Activated T-cell treated with anti-CD3 and anti-CD28 coated beads, Interleukin-2, amount 50 U/mL, for 4 hours (primary cell): ENCODE results near the gene JAML. TPM values are rescaled to one million over a fixed set of nuclear protein-coding genes. Genes with fewer than 3 reads are reported as not detected.

Experiments used
- ATAC-seq, 2 donors: fragments of 200-7000 bp; cut with Tn5 transposase; one replicate each; pipeline ENCODE4 v1.10.0; 2021
- DNase-seq: peaks from one replicate; pipeline ENCODE4 v3.0.0-alpha.2; 2020
- H3K27me3 Mint-ChIP-seq: one replicate; pipeline ENCODE4 v1.8.0; 2021; ENCODE audit warnings: low read depth, mixed read lengths
- H3K36me3 Mint-ChIP-seq: one replicate; pipeline ENCODE4 v1.8.0; 2022; ENCODE audit warnings: mixed read lengths; ENCODE audit not compliant: insufficient read depth
- H3K4me1 Mint-ChIP-seq: one replicate; pipeline ENCODE4 v1.8.0; 2021; ENCODE audit warnings: low read depth, mixed read lengths
- H3K4me3 Mint-ChIP-seq: one replicate; pipeline ENCODE4 v1.8.0; 2021; ENCODE audit warnings: mild to moderate bottlenecking, moderate library complexity, mixed read lengths
- H3K9me3 Mint-ChIP-seq: one replicate; pipeline ENCODE4 v1.8.0; 2021; ENCODE audit warnings: mixed read lengths
- total RNA-seq, 3 donors: library from RNA; stranded (reverse); gene quantifications; one replicate each; pipeline ENCODE4 v1.2.1, GENCODE V29; 2021

JAML gene
- total RNA-seq, 3 donors from 2014 or later: 135 to 153 (median 137) TPM

DNA sequence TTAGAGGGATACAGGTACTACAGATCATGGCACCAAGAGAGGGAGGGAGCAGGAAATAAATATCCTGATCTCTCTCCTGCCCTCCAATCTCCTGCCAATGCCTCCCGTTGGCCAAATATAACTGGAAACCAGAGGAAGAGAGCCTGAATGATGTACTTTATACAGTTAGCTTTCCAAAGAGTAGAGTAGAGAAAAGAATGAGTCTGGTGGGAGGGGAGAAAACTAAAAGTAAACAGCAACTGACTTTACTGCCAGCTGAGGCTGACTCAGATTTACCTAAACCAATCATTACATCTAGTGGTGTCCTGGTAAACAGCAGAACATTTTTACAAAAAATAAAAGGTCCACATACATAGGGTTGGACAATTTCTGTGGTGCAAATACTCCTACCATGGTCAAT lies 22.2 kb upstream of the JAML start:
- no peaks in the 10 kb centered on the region for H3K9me3 Mint-ChIP-seq
- H3K4me1 Mint-ChIP-seq: peaks cover 79% of the 10 kb centered on the region
- no peak overlapping the region for H3K4me3 Mint-ChIP-seq
- ATAC-seq (peak; percentile 63 to 68), DNase-seq (no peak)
- H3K27me3 Mint-ChIP-seq: no peaks in the 10 kb centered on the region
- H3K36me3 Mint-ChIP-seq: peaks cover 19% of the 10 kb centered on the region

- peaks cover 86% of the 10 kb centered on the region for H3K4me1 Mint-ChIP-seq
- H3K9me3 Mint-ChIP-seq: no peaks in the 10 kb centered on the region
- peak overlapping the region; percentile 3 for H3K4me3 Mint-ChIP-seq
- H3K27me3 Mint-ChIP-seq: no peaks in the 10 kb centered on the region
- H3K36me3 Mint-ChIP-seq: peaks cover 20% of the 10 kb centered on the region
- DNase-seq (no peak), ATAC-seq (peak in 1 of 2 donors; percentile 19)
Observed at GRCh38 chr11:118245936-118246562, 21.2 kb upstream of the JAML start.

DNA sequence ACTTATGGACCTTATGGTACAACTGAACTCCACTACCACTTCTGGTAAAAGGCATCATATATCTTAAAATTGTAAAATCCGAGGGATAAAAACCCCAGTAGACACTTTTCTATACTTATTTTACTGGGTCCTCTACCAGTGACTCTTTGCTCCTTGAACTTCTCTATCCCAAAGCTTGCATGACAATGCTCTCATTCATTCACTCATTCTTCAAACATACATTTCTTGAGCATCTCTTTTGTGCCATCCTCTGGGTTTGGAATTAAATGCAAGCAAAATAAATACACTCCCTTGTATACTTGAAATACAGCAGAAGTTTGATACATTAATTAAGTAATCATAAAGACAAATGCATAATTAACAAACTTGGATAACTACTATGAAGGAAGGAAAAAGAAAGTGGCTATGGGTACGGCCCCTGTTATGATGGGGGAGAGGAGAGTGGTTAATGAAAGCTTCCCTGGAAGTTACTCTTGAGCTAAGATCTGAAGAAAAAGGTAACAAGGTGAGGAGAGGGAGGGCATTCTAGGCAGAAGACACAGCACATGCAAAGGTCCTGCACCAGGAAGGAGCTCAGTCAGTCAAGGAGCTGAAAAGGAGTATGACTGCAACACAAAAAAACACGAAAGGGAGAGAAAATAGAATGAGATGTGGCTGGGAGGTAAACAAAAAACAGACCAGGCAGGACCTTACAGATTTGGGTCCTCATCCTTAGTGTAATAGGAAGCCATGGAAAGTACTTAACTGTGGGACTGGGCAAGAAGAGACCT lies 19.4 kb upstream of the JAML start:
- peaks cover 28% of the 10 kb centered on the region for H3K36me3 Mint-ChIP-seq
- ATAC-seq (no peak), DNase-seq (no peak)
- no peaks in the 10 kb centered on the region for H3K27me3 Mint-ChIP-seq
- no peak overlapping the region for H3K4me3 Mint-ChIP-seq
- H3K9me3 Mint-ChIP-seq: no peaks in the 10 kb centered on the region
- peaks cover 89% of the 10 kb centered on the region for H3K4me1 Mint-ChIP-seq

GRCh38 chr11:118243161-118243560 lies 18.4 kb upstream of the JAML start:
- Mint-ChIP-seq H3K9me3 (no peaks in the 10 kb centered on the region), H3K36me3 (peaks cover 37% of the 10 kb centered on the region), H3K4me1 (peaks cover 92% of the 10 kb centered on the region), H3K27me3 (no peaks in the 10 kb centered on the region), H3K4me3 (no peak overlapping the region)
- DNase-seq (no peak), ATAC-seq (no peak)

DNA sequence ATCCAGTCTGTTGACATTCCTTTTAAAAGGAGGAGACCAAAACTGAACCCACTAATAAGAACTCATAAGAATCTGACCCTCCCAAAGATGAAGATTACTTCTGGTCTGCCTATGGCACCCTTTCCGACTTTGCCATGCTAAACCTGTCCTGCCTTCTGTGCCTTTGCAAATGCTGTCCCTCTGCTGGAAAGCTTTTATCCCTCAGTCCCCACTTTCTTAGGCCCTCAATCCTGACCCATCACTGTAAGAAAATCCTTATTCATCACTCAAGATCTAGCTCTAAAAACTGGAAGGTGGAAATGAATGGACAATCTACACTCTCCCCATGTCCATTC lies 16.9 kb upstream of the JAML start:
- Mint-ChIP-seq H3K36me3 (peaks cover 44% of the 10 kb centered on the region), H3K9me3 (no peaks in the 10 kb centered on the region), H3K4me3 (peak overlapping the region; percentile 84), H3K4me1 (peaks cover 94% of the 10 kb centered on the region), H3K27me3 (no peaks in the 10 kb centered on the region)
- DNase-seq (no peak), ATAC-seq (no peak)

- Mint-ChIP-seq H3K4me3 (peak overlapping the region; percentile 84), H3K36me3 (peaks cover 48% of the 10 kb centered on the region)
- peak; percentile 92 to 93 for ATAC-seq
Observed at GRCh38 chr11:118240999-118241763, 16.4 kb upstream of the JAML start.

DNA sequence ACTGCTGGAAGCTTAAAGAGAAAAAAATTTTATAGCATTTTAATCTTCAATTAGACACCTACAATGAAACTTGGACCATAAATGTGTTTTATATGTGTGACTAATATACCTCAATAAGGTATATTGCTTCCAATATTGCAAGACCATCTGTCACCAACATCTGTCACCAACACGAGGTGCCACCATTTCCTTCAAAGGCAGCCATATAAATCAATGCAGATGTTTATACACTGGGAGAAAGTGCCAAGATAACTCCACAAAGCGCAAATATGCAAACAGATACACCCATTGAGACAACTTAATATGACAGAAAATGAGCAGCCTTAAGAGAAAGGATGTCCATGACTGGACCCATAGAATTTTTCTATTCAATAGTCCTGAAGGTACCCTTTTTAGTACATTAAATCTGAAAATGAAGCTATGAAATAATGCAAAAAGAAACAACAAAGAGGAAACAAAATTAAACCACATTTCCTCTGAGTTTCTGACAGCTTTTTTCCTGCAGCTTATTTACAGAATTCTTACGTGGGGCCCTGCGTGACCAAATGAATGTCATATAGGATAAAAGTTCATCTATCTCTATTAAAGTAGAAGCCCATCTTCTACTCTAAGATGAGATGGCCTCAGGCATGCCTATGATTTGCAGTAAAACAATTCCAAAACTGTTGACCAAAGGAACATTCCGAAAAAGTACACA lies 14.8 kb upstream of the JAML start:
- Mint-ChIP-seq H3K27me3 (no peaks in the 10 kb centered on the region), H3K9me3 (no peaks in the 10 kb centered on the region), H3K4me1 (peaks cover 88% of the 10 kb centered on the region), H3K4me3 (peak overlapping the region; percentile 84), H3K36me3 (peaks cover 52% of the 10 kb centered on the region)
- ATAC-seq: no peak
- DNase-seq: no peak

More at GRCh38 chr11:118240999-118241763, 16.4 kb upstream of the JAML start:
- Mint-ChIP-seq H3K27me3 (no peaks in the 10 kb centered on the region), H3K4me1 (peaks cover 92% of the 10 kb centered on the region), H3K9me3 (no peaks in the 10 kb centered on the region)
- DNase-seq: peak; percentile 55

- ATAC-seq: no peak
- no peak for DNase-seq
- H3K27me3 Mint-ChIP-seq: no peaks in the 10 kb centered on the region
- peaks cover 51% of the 10 kb centered on the region for H3K36me3 Mint-ChIP-seq
- H3K4me1 Mint-ChIP-seq: peaks cover 88% of the 10 kb centered on the region
- no peaks in the 10 kb centered on the region for H3K9me3 Mint-ChIP-seq
- H3K4me3 Mint-ChIP-seq: peak overlapping the region; percentile 84
Observed at GRCh38 chr11:118238929-118239328, 14.1 kb upstream of the JAML start.

- H3K4me3 Mint-ChIP-seq: peak overlapping the region; percentile 84
- DNase-seq (no peak), ATAC-seq (no peak)
- H3K27me3 Mint-ChIP-seq: no peaks in the 10 kb centered on the region
- no peaks in the 10 kb centered on the region for H3K9me3 Mint-ChIP-seq
- H3K36me3 Mint-ChIP-seq: peaks cover 52% of the 10 kb centered on the region
- H3K4me1 Mint-ChIP-seq: peaks cover 88% of the 10 kb centered on the region
Observed at GRCh38 chr11:118238421-118238820, 13.6 kb upstream of the JAML start.

DNA sequence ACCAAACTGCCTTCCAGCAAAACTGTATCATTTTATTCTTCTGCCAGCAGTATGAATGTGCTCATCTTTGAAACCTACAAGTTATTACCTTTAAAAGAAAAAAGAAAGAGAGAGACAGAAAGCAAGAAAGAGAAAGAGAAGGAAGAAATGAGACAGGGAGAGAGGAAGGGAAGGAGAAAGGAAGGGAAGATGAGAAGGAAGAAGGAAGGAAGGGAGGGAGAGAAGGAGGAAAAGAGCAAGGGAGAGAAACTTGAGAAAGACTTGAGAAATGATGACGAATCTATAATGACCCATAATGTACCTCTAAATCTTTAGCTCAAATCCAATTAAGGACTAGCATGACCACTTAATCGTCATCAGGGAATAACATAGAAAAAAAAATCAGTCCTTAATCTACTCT lies 11.4 kb upstream of the JAML start:
- H3K9me3 Mint-ChIP-seq: no peaks in the 10 kb centered on the region
- peaks cover 76% of the 10 kb centered on the region for H3K4me1 Mint-ChIP-seq
- DNase-seq: no peak
- ATAC-seq: no peak
- peak overlapping the region; percentile 46 for H3K4me3 Mint-ChIP-seq
- no peaks in the 10 kb centered on the region for H3K27me3 Mint-ChIP-seq
- H3K36me3 Mint-ChIP-seq: peaks cover 62% of the 10 kb centered on the region

GRCh38 chr11:118234833-118235232 lies 10.0 kb upstream of the JAML start:
- no peak for ATAC-seq
- H3K9me3 Mint-ChIP-seq: no peaks in the 10 kb centered on the region
- peaks cover 63% of the 10 kb centered on the region for H3K4me1 Mint-ChIP-seq
- peaks cover 50% of the 10 kb centered on the region for H3K36me3 Mint-ChIP-seq
- no peak for DNase-seq
- no peak overlapping the region for H3K4me3 Mint-ChIP-seq
- no peaks in the 10 kb centered on the region for H3K27me3 Mint-ChIP-seq

GRCh38 chr11:118233850-118234249 lies 9.0 kb upstream of the JAML start:
- no peak for DNase-seq
- Mint-ChIP-seq H3K4me1 (peaks cover 56% of the 10 kb centered on the region), H3K9me3 (no peaks in the 10 kb centered on the region), H3K36me3 (peaks cover 54% of the 10 kb centered on the region), H3K4me3 (peak overlapping the region; percentile 54), H3K27me3 (no peaks in the 10 kb centered on the region)
- ATAC-seq: no peak

GRCh38 chr11:118233377-118233776 lies 8.6 kb upstream of the JAML start:
- Mint-ChIP-seq H3K27me3 (no peaks in the 10 kb centered on the region), H3K4me1 (peaks cover 51% of the 10 kb centered on the region), H3K9me3 (no peaks in the 10 kb centered on the region), H3K36me3 (peaks cover 51% of the 10 kb centered on the region), H3K4me3 (peak overlapping the region; percentile 54)
- DNase-seq: no peak
- ATAC-seq: no peak

DNA sequence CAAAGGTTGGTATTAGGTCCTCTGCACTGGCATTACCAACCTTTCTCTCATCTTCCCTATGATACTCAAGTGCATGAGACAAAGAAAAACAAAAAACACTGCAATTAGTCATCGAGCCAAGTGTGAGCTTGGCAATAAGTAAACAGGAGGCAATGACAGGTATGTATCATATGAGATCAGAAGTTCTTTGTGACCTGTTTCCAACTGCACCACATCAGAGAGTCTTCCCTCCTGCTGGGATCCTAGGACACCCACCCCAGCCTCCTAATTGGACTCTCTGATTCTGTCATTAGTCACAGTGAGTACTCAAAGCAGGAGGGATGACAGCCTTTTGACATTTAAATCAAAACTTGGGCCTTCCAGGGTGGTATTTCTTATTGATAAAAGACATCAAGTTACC lies 7.8 kb upstream of the JAML start:
- Mint-ChIP-seq H3K27me3 (no peaks in the 10 kb centered on the region), H3K4me3 (no peak overlapping the region), H3K9me3 (no peaks in the 10 kb centered on the region), H3K36me3 (peaks cover 56% of the 10 kb centered on the region), H3K4me1 (peaks cover 44% of the 10 kb centered on the region)
- DNase-seq: peak; percentile 56
- peak; percentile 92 to 93 for ATAC-seq
